ENCODE data around the gene SLC29A2.

SLC29A2 gene

GRCh38 chr11:66371627-66372415 is at the start of gene SLC29A2:
TSS of gene SLC29A2 (minus strand) at chr11:66371760. CDS start at chr11:66371591, 169 bp downstream.
- TF ChIP-seq BHLHE40 (IDR thresholded peaks at IDR 0.05; ENCODE audit: borderline replicate concordance) (no peak), PKNOX1 (IDR thresholded peaks at IDR 0.05) (peak; percentile 33; the same call in 1 of the 2 replicates), ELF4 (IDR thresholded peaks at IDR 0.05) (no peak)
- CTCF ChIA-PET: interaction anchor here (0.6 to 1.1 kb wide), 5 partner anchors 14 to 89 kb away, joined by 3 to 5 read pairs (median 4); partner anchors contain the start of gene MRPL11
- DNase-seq (ENCODE audit: extremely low spot score): peak; percentile 85
- POLR2A ChIA-PET: interaction anchor here (0.9 to 3.2 kb wide), 7 partner anchors 8 to 60 kb away, joined by 3 to 19 read pairs (median 5); partner anchors contain the start of genes B4GAT1 and BRMS1

DNA sequence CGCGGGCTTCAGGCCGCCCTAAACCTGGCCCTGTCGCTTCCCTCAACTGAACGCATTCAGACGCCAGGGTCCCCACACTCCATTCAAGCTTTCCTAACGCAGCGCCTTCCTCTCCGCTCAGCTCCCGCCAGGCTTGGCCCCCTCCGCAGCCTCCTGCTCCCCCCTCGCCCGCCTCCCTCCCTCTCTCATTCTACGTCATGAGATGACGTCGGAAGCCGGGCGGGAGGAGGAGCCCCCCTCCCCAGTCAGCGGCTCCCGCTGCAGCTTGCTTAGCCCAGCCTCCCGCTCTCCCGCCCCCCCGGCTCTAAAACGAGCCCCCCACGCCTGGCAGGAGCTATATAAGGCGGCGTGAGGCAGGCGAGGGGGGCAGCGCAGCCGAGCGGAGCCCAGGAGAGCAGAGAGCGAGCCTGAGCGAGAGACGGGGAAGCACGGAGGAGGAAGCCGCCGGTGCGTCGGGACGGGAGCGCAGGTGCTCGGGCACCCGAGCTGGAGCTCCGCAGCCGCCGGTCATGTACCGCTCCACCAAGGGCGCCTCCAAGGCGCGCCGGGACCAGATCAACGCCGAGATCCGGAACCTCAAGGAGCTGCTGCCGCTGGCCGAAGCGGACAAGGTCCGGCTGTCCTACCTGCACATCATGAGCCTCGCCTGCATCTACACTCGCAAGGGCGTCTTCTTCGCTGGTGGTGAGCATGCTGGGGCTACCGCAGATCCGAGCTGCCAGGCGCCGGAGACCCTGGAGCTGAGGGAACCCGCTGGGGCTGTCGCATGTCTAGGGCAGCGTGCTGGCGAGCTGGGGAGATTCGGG is 49.3 kb upstream of the SLC29A2 start, which contains the start of gene NPAS4:
NPAS4 (plus strand) TSS at position 365 of the 806 bp plus-strand sequence; CDS start at position 510, 145 bp downstream.
- ChIA-PET POLR2A (interaction anchor here (0.8 to 1.2 kb wide), 4 partner anchors 10 to 46 kb away, joined by 3 to 6 read pairs (median 3); partner anchors contain the start of genes MRPL11 and PELI3), CTCF (interaction anchor here (1.1 to 1.3 kb wide), 3 partner anchors 9 to 32 kb away, joined by 3 to 12 read pairs (median 4); no protein-coding TSS in a partner anchor)
- DNase-seq (ENCODE audit: extremely low spot score): no peak
- no peak for TF ChIP-seq TARDBP (IDR thresholded peaks at IDR 0.05)
- no peak for TF ChIP-seq BHLHE40 (IDR thresholded peaks at IDR 0.05; ENCODE audit: borderline replicate concordance)
- TF ChIP-seq PKNOX1 (IDR thresholded peaks at IDR 0.05): no peak
- no peak for TF ChIP-seq FOXM1 (IDR thresholded peaks at IDR 0.05; ENCODE audit: borderline replicate concordance)
- TF ChIP-seq FOXK2 (IDR thresholded peaks at IDR 0.05): no peak

DNA sequence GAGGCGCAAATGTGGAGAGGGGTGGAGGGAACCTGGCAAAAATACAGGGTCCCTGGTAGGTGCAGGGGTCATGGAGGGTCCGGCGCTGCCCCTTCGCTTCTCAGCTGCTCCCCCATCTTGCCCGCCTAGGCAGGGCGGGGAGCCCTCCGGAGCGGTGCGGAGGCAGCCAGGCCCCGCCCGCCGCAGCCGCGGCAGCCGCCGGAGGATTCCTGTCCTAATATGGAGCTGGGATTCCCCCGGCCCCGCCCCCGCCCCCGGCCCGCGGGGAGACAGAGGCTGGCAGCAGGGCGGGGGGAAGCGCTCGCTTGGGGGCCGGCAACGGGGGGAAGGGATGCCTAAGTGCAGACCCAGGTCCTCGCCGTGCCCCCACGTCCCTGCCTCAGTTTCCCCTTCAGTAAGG is 48.3 kb upstream of the SLC29A2 start:
- ChIA-PET CTCF (no interaction called here), POLR2A (interaction anchor here (1.2 kb wide), 1 partner anchor 9 kb away, joined by 3 read pairs; no protein-coding TSS in a partner anchor)
- TF ChIP-seq PKNOX1 (IDR thresholded peaks at IDR 0.05) (no peak), SP1 (IDR thresholded peaks at IDR 0.05) (no peak), HDGF (IDR thresholded peaks at IDR 0.05; ENCODE audit: borderline replicate concordance) (no peak), ELF4 (IDR thresholded peaks at IDR 0.05) (no peak)

GRCh38 chr11:66418986-66419308 is 47.4 kb upstream of the SLC29A2 start:
- no peak for TF ChIP-seq ELF4 (IDR thresholded peaks at IDR 0.05)
- no peak for TF ChIP-seq FOXA1 (IDR thresholded peaks at IDR 0.05)
- no peak for TF ChIP-seq ARNT (IDR thresholded peaks at IDR 0.05)
- no peak for TF ChIP-seq SP1 (IDR thresholded peaks at IDR 0.05)
- ChIA-PET POLR2A (no interaction called here), CTCF (interaction anchor here (1.3 kb wide), 1 partner anchor 20 kb away, joined by 7 read pairs; the partner anchor contains the start of gene MRPL11)
- no peak for DNase-seq (ENCODE audit: extremely low spot score)

More for the DNA sequence above, 48.3 kb upstream of the SLC29A2 start:
- DNase-seq (ENCODE audit: extremely low spot score): no peak

DNA sequence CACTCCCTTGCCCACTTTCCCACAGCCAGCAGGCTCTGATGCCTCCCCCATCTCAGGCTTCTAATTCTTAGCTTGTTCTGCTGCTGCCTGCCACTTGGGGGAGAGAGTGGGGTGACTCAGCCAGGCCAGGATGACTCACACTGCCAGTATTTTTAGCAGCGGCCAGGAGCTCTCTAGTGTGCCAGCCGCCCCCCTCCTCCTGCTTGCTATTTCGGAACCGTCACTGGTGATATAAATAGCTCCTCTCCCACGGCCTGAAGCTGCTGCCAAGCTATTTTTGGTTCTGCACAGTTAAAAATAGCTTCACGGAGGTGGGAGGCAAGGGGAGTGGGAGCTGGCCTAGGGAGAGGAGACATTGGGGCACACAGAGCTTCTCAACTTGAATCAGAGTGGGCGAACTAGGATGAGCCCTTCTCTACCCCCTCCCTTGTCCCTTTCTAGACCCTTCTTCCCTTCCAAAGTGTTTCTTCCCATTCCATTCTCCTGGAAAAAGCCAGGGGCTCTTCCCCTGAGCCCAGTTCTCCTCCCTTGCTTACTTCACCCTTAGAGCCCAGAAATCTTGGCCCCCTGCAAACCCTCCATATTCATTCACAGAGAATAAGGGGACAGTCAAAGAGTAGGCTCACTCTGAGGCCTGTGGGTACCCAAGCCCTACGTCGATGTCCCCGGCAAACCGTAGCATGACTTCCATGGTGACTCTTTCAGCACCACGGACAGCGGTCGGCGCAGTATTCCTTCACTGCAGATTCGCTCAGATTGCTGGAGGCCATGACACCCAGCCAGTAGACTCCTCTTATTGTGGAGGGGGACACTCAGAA is 46.8 kb upstream of the SLC29A2 start:
- ChIA-PET POLR2A (interaction anchor here (0.8 kb wide), 1 partner anchor 198 kb away, joined by 3 read pairs; the partner anchor contains the start of gene RBM14), CTCF (interaction anchor here (0.6 to 1.3 kb wide), 9 partner anchors 11 to 261 kb away, joined by 3 to 10 read pairs (median 4); partner anchors contain the start of gene MRPL11)
- no peak for TF ChIP-seq TARDBP (IDR thresholded peaks at IDR 0.05)
- no peak for TF ChIP-seq ZNF384 (IDR thresholded peaks at IDR 0.05)
- no peak for TF ChIP-seq LEF1 (IDR thresholded peaks at IDR 0.05; ENCODE audit: borderline replicate concordance)
- no peak for TF ChIP-seq BHLHE40 (IDR thresholded peaks at IDR 0.05; ENCODE audit: borderline replicate concordance)
- TF ChIP-seq ELF4 (IDR thresholded peaks at IDR 0.05): no peak
- TF ChIP-seq FOXA1 (IDR thresholded peaks at IDR 0.05): no peak
- TF ChIP-seq HDGF (IDR thresholded peaks at IDR 0.05; ENCODE audit: borderline replicate concordance): no peak
- no peak for TF ChIP-seq FOXM1 (IDR thresholded peaks at IDR 0.05; ENCODE audit: borderline replicate concordance)
- no peak for TF ChIP-seq CTBP1 (IDR thresholded peaks at IDR 0.05; ENCODE audit: borderline replicate concordance)
- TF ChIP-seq SP1 (IDR thresholded peaks at IDR 0.05): no peak
- TF ChIP-seq FOXK2 (IDR thresholded peaks at IDR 0.05): no peak
- no peak for TF ChIP-seq ARNT (IDR thresholded peaks at IDR 0.05)
- TF ChIP-seq PKNOX1 (IDR thresholded peaks at IDR 0.05): no peak
- no peak for TF ChIP-seq L3MBTL2 (conservative IDR thresholded peaks at IDR 0.05)
- no peak for TF ChIP-seq SUZ12 (IDR thresholded peaks at IDR 0.05)
- peak; percentile 59 for DNase-seq (ENCODE audit: extremely low spot score)

All from HEK293T (cell line).